ENCODE measurements around the gene U2AF1L4. TPM values are rescaled to one million over a fixed set of nuclear protein-coding genes. Genes with fewer than 3 reads are reported as not detected.

Gene U2AF1L4
- total RNA-seq, 2 donors from 2014 or later = 26.2 to 83.4 TPM

- intact Hi-C loops (cut with DNase I) = no loop called here
- Histone ChIP-seq H3K36me3 (replicated peaks in 1 of 2; ENCODE audit: insufficient read depth in 1 of 2, low read depth in 2 of 2) (no peaks in the 10 kb centered on the region), H3K27ac (peak overlapping the region; percentile 97 to 100 (median 100)), H3K9me3 (no peaks in the 10 kb centered on the region), H3K4me1 (peaks cover 49% of the 10 kb centered on the region), H3K27me3 (no peaks in the 10 kb centered on the region), H3K4me3 (peak overlapping the region; percentile 67 to 78)
- TF ChIP-seq POLR2A (IDR thresholded peaks at IDR 0.05) (peak in 1 of 3 donors; percentile 90), CTCF (IDR thresholded peaks at IDR 0.05) (peak in 6 of 7 experiments; percentile 9 to 53 (median 46))
- 4 to 8% methylated on average over 34 to 41 of the region's 41 CpGs for WGBS, 2 donors
- peak; percentile 67 for ATAC-seq
- peak; percentile 95 to 98 (median 96) for DNase-seq
These were observed 539 bp downstream of the U2AF1L4 start for GRCh38 chr19:35744430-35745327.

GRCh38 chr19:35743640-35744429 lies 1.4 kb downstream of the U2AF1L4 start:
- H3K27ac ChIP-seq = peak overlapping the region in 2 of 4 donors; percentile 99 to 100
- no peaks in the 10 kb centered on the region for H3K36me3 ChIP-seq (replicated peaks in 1 of 2; ENCODE audit: insufficient read depth in 1 of 2, low read depth in 2 of 2)
- TF ChIP-seq POLR2A (IDR thresholded peaks at IDR 0.05) (no peak), CTCF (IDR thresholded peaks at IDR 0.05) (no peak)
- DNase-seq (no peak), ATAC-seq (no peak)
- no peak overlapping the region for H3K4me3 ChIP-seq
- no peaks in the 10 kb centered on the region for H3K27me3 ChIP-seq
- 84 to 86% methylated on average over 16 to 19 of the region's 19 CpGs for WGBS, 2 donors
- H3K4me1 ChIP-seq = peaks cover 45% of the 10 kb centered on the region
- no peaks in the 10 kb centered on the region for H3K9me3 ChIP-seq
- intact Hi-C loops (cut with DNase I) = no loop called here

- no peaks in the 10 kb centered on the region for H3K9me3 ChIP-seq
- ATAC-seq = no peak
- intact Hi-C loops (cut with DNase I) = no loop called here
- peak in 1 of 3 donors; percentile 26 for TF ChIP-seq POLR2A (IDR thresholded peaks at IDR 0.05)
- TF ChIP-seq CTCF (IDR thresholded peaks at IDR 0.05) = no peak
- no peaks in the 10 kb centered on the region for H3K27me3 ChIP-seq
- peaks cover 4 to 7% of the 10 kb centered on the region in 2 donors for H3K36me3 ChIP-seq (replicated peaks in 1 of 2; ENCODE audit: insufficient read depth in 1 of 2, low read depth in 2 of 2)
- H3K4me3 ChIP-seq = no peak within 1 kb of the TSS
- H3K4me1 ChIP-seq = peaks cover 39% of the 10 kb centered on the region
- WGBS, 2 donors = 76 to 86% methylated on average over 9 of the region's 9 CpGs
- DNase-seq = peak in 1 of 4 donors; percentile 62
- H3K27ac ChIP-seq = peak within 1 kb of the TSS; percentile 8 to 85 (median 82)
These were observed 3.0 kb downstream of the U2AF1L4 start, which contains the start of gene IGFLR1 for GRCh38 chr19:35742121-35742724. IGFLR1 (minus strand) TSS chr19:35742452; CDS start chr19:35741180, 1,272 bp downstream.

GRCh38 chr19:35741203-35741515 lies 4.1 kb downstream of the U2AF1L4 start:
- intact Hi-C loops (cut with DNase I) = no loop called here
- DNase-seq = no peak
- Histone ChIP-seq H3K36me3 (replicated peaks in 1 of 2; ENCODE audit: insufficient read depth in 1 of 2, low read depth in 2 of 2) (peaks cover 4 to 13% of the 10 kb centered on the region in 2 donors), H3K4me1 (peaks cover 30% of the 10 kb centered on the region), H3K9me3 (no peaks in the 10 kb centered on the region), H3K27me3 (no peaks in the 10 kb centered on the region), H3K27ac (peak overlapping the region; percentile 81 to 88 (median 84)), H3K4me3 (peak overlapping the region in 1 of 2 donors; percentile 45)
- WGBS, 2 donors = 1 to 10% methylated on average over 10 to 12 of the region's 12 CpGs
- TF ChIP-seq CTCF (IDR thresholded peaks at IDR 0.05) (no peak), POLR2A (IDR thresholded peaks at IDR 0.05) (no peak)
- no peak for ATAC-seq

Measured in body of pancreas (tissue), 4 donors.